Astrocyte of the spinal cord (primary cell): Measurements from ENCODE around the gene TMEM242.
A peak's percentile ranks its signal among the peaks of the same experiment; 100 is the strongest.

Experiments used
- DNase-seq: peaks from one replicate; pipeline ENCODE4 v3.0.0; 2011; ENCODE audit warnings: low read depth, low spot score
- H3K4me3 ChIP-seq: 2 replicates; pipeline ENCODE4 v1.5.1; 2011; ENCODE audit warnings: low read depth, mild to moderate bottlenecking, low read length, moderate library complexity
- CTCF ChIP-seq: IDR thresholded peaks from 2 replicates; pipeline ENCODE4 v1.5.1; 2012; ENCODE audit warnings: low read depth, mild to moderate bottlenecking, low read length, inconsistent platforms
- in situ Hi-C: cut with HindIII; loops from 2 replicates; pipeline ENCODE4 v1.10.0; 2017; ENCODE audit warnings: low sequenced_read_pairs

Gene TMEM242

GRCh38 chr6:157269261-157269794, 54.0 kb downstream of the TMEM242 start:
- peak; percentile 49 for DNase-seq
- no peak overlapping the region for H3K4me3 ChIP-seq
- TF ChIP-seq CTCF, result no peak
- in situ Hi-C loops, result no loop called here

- H3K4me3 ChIP-seq, result no peak overlapping the region
- TF ChIP-seq CTCF, result no peak
- no peak for DNase-seq
- in situ Hi-C loops, result no loop called here
Measured at GRCh38 chr6:157268835-157269234, 54.5 kb downstream of the TMEM242 start.

- in situ Hi-C loops, result no loop called here
- no peak for DNase-seq
- no peak overlapping the region for H3K4me3 ChIP-seq
- no peak for TF ChIP-seq CTCF
Measured at GRCh38 chr6:157268396-157268795, 54.9 kb downstream of the TMEM242 start.

- DNase-seq, result no peak
- in situ Hi-C loops, result no loop called here
- no peak for TF ChIP-seq CTCF
- no peak overlapping the region for H3K4me3 ChIP-seq
Measured at GRCh38 chr6:157267654-157268053, 55.7 kb downstream of the TMEM242 start.

GRCh38 chr6:157267109-157267611, 56.2 kb downstream of the TMEM242 start:
- in situ Hi-C loops, result no loop called here
- no peak for DNase-seq
- TF ChIP-seq CTCF, result no peak

GRCh38 chr6:157266274-157267101, 56.8 kb downstream of the TMEM242 start:
- H3K4me3 ChIP-seq, result no peak overlapping the region
- DNase-seq, result no peak
- in situ Hi-C loops, result no loop called here
- no peak for TF ChIP-seq CTCF

More at GRCh38 chr6:157267109-157267611, 56.2 kb downstream of the TMEM242 start:
- H3K4me3 ChIP-seq, result no peak overlapping the region
